GM19468 (cell line): Measurements from ENCODE around the gene KRT82.
"Not testable (repeated sequence)": the region's sequence is repeated elsewhere in the genome, so short reads cannot be mapped to it uniquely, and the experiment has no call there.

Source experiments
- ATAC-seq: cut with Tn5 transposase; IDR thresholded peaks from one replicate; pipeline ENCODE4 v1.9.1; 2021; ENCODE audit warnings: mild to moderate bottlenecking, moderate library complexity, moderate number of reproducible peaks; ENCODE audit not compliant: unreplicated experiment; ENCODE audit errors: extremely low read depth

The KRT82 gene

DNA sequence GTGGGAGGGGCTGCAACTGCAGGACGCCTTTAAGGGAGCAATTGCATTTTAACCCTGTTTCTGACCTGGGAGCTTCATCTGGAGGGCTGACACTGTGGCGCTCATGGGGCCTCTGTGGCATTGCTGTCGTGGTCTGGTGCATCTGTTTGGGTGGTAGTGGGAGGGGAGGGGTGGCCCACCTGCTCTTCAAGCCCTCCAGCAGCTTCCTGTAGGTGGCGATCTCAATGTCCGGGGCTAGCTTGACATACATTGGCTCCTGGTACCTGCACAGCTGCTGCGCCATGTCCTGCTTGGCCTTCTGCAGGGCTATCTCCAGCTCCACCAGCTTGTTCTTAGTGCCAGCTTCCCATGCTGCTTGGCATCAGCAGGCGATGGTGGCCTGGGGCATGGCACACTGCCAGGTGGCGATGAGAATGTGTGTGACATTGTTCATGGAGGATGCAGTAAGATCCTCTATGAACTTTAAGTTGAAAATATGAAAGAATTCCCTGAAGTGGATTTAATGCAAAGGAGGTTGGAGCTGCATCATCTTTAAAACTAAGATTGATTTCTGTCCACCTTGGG is 7.7 kb upstream of the KRT82 start:
- no peak for ATAC-seq

DNA sequence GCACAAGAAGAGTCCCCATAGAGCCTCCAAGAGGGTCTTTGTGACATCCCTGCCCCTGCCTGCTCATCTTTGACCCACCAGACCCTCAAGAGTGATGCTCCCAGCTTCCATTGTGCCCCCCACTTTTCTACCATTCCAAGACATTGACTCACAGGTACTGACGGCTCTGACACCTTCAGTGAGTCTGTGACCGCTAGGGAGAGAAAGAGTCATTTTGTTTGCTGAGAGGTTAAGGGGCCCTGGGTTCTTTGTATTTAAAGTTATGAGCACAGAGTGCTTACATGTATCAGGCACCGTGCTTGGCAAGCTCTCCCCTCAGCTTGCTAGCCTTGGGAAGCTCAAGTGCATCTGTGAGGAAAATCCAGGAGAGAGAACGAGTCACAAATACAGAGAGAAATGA is 7.1 kb upstream of the KRT82 start:
- no peak for ATAC-seq

DNA sequence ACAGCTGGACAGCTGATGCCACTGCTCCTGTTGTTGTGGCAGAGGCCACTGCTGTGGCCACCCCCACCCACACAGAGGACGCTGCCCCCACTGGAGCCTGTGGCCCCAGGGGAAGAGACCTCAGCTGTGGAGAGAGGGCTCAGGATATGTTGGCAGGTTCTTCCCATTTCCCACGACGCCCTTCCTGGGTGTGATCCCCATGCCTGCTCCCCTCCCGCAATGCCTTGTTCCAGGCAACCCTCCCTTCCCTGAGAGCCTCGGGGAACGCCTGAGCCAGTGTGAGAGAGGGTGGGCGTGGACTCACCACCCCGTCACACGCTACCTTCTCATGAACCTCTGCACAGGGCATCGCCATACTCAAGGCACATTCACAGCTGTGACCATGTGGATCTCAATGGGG is 5.7 kb upstream of the KRT82 start:
- ATAC-seq = no peak

DNA sequence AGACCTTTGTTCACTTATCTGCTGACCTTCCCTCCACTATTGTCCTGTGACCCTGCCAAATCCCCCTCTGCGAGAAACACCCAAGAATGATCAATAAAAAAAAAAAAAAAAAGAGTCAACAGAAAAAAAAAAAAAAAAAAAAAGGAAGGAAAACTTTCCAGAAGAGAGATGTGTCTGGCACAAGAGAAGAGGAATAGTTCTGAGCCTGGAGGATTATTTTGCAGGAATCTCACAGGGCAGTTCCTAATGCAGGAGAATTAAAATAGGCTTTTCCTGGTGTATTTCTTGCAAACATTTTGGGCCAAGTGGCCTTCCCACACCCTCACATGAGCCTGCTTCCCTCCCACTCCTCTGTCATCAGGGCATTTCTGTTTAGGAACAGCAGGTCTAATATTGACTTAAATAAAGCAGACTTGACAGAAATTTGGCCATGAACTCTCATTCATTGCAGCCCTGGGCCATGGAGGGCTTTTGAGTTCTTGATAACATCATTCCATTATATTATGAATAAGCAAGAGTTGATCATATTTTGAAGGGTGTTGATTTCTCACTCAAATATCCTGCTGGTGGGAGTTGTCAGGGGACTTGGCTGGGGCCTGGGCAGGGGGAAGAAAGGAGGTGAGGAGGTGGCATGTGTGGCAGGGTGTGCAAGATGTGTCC is 4.6 kb upstream of the KRT82 start:
- ATAC-seq = not testable (repeated sequence)

DNA sequence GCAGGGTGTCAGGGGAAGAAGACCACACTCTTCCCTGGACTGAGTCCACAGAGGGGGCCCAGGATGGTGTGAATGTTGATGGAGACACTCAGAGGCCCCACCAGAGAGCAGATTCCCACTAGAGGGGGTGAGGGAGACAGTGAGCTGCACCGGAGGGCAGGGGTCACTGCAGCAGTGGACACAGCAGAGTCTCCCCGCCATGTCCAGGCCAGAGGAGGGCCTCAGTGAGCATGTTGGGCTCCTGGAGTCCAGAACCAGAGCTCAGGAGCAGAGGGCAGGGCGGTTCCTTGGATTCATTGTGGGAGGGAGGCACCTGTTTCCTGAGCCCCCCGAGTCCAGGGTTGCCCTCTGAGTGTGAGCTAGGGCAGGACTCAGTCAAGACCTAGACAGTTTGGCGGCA is 1.8 kb upstream of the KRT82 start:
- ATAC-seq = no peak

DNA sequence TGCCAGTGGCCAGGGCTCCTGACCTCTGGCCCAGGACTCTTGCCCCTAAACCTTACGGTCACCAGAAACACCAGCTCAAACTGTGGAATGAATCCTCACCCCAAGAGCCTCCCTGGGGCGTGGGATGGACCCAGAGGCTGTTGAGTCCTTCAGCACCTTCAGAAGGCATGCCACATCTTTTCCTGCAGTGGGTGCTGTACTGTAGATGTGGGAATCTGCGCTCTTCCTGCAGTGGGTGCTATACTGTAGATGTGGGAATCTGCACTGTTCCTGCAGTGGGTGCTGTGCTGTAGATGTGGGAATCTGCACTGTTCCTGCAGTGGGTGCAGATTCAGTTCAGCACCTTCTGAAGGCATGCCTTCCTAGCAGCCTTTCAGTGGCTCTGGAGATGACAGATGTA is 1.2 kb downstream of the KRT82 start:
- ATAC-seq = no peak

DNA sequence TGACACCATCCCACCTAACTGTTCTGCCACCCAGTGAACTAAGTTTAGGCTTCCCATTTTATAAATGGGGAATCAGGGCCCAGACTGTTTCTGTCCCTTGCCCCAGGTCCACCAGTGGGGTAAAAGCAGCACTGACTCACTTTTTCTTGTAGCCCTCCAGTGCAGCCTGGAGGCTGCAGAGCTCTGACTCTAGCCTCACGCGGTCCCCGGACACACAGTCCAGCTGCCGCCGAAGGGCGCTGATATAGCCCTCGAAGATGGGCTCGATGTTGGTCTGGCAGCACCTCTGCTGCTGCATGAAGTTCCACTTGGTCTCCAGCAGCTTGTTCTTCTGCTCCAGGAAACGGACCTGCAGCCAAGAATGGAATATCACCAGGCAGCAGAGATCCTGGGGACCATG is 2.6 kb downstream of the KRT82 start:
- no peak for ATAC-seq

DNA sequence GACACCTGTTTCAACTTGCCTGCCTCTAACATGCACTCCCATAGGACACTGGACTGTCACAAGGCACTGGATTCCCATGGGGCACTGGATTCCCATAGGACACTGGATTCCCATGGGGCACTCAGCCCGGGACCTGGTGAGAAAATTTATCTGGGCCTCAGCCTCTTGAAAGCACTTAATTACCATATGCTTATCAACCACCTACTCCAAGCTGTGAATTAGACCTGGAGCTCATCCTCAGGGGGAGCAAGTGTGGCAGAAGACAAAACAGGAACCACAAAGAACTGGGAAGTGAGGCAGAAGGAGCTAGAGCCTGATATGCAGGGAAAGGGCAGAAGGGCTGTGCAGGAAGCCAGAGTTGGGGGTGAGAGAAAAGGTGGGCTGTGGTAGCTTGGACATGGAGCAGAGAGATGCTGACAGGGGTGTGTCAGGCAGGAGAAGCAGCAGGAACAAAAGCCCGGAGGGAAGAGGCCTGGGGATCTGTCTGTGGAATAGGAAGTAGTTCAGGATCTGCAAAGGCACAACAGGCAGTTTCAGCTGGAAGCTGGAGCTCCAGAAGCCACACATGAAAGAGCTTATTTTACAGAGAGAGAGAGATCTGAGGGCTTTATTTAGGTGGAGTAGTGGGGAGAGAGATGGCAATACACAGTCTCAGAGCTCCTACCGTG is 3.1 kb downstream of the KRT82 start:
- ATAC-seq = no peak

DNA sequence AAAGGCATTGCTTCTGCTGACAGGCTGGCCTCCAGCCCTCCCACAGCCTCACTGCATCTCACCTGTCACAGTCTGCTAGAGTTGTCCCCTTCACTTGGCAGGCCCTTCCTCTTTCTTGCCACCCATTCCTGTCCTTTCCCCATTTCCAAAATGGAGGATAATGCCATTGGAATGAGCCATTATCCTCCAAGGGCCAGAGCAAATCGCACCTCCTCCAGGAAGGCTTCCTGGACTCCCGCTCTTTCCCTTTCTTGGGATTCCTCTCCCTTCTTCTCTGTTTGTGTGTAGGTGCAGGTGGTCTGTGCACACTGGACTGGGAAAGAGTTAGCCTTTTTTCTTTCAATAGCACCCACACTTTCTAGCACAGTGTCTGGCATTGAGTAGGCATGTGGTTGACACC is 3.8 kb downstream of the KRT82 start:
- ATAC-seq = no peak

DNA sequence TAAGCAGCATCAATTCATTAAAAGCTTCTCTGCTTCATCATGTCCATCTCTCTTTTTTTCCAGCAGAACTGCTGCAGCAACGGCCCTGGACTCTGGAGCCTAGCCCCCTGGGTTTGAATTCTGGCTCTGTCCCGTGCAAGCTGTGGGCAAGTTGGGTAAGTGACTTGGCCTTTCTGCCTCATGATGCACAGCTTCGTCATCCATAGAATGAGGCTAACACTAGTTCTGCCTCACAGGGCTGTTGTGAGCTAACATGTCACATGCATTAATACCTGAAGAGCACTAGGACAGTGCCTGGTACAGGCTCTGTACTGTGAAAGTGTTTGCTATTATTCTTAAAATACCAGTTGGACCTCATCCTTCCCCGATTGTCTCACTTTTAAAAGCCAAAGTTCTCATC is 4.2 kb downstream of the KRT82 start:
- no peak for ATAC-seq

DNA sequence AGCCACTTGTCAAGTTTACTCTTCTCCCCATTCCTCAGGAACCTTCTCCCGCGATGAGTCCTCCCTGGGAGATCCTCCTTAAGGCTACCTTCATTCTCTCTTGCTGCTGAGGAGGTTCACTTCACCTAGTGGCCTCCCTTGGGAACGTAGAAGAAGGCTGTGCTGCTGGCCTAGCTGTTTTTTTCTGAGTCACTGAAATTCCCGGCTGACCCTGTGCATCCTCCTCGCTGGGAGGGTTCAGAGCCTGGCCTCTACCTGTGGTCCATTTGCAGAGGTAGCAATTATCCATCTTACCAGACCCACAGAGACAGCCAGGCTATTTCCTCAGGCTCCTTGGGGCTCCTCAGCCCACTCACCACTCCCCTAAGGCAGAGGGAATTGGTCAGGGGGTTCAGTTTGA is 4.6 kb downstream of the KRT82 start:
- ATAC-seq = no peak

DNA sequence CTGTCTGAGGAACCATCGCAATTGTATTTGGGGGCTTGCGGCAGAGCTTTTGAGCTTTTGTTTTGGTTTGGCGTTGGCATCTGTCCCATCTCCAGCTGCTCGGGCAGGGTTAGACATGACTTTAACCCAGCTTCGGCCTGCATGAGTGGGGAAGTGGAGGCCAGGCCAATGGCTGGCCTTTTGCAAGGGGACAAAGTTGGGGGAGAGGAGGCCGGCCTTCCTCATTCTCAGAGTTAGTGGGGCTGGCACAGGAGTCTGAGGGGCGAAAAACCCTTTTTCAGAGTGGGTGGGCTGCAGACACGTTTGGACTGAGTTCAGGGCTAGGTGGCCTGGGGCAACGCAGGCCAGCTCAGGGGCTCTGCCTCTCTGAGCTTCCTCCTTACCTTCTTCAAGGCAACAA is 5.2 kb downstream of the KRT82 start:
- no peak for ATAC-seq

DNA sequence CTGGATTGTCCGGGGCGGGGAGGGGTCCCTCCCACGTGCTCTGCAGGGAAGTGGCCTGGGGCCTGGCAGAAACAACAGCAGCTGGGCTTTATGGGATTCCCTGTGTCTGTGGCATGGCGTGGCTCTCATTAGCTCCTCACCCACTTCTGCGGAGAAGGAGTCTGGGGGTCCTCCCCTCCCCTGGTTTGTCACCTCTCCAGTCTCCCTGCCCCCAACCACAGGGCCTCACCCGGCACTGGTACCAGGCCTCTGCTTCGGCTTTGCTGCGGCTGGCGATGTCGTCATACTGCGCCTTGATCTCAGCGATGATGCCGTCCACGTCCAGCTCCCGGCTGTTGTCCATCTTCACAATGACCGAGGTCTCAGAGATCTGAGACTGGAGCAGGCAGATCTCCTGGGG is 6.4 kb downstream of the KRT82 start:
- ATAC-seq = no peak

DNA sequence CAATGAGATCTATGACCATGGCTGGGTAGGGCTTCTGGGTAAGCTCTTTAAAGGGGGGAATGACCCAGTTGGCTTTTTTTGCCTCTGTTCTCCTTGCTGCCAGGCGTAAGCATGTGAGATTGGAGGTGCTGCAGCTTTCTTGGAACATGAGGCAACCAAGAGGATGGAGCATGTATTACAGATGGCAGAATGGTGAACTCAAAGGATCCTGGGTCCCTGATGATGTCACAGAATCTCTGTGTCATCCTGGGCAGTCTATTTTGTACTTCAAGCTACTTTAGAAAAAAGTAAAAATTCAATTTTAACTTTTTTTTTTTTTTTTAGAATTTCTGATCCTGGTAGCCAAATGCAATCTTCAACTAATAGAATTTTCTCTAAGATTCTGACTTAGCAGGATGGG is 8.0 kb downstream of the KRT82 start:
- ATAC-seq = no peak

DNA sequence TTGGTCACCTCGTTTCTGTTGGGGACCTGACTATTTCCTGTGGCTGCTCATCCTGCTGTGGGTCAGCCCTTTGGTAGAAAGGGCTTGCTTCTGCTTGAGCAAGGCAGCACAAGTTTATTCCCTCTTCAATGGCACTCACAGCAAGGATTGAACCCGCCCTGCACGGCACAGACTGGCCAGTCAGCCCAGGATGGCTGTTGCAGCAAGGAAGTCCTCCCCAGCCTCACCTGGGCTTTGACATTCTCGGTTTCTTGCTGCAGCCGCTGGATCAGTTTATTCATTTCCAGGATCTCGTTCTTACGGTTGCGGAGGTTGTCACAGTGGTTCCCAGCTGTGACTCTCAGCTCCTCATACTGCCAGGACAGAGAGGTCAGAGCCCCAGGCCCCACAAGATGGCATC is 9.5 kb downstream of the KRT82 start:
- no peak for ATAC-seq

DNA sequence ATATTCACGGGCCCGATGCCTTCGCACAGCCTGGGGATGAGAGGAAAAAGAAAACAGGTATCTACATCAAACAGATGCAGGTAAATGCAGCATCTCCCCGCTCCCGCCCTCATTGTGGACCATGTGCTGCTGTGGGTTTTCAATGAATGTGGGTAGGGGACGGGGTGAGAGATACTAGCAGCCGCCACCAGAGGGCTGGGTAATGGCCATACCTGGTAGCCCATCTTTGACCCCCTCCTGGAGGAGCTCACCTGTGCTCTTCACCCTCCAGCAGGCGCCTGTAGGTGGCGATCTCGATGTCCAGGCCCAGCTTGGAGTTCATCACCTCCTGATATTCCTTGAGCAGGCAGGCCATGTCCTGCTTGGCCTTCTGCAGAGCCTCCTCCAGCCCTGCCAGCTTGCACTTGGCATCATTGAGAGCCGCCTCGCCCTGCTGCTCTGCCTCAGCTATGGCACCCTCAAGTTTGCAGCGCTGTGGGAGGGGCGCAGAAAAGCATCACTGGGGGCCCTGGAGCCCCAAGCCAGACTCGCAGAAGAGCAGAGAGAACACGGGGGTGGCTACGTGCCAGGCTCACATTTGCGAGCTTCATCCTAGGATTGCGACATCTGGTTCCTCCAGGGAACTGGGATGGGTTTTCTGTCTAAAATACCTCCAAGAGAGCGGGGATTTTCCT is 10.2 kb downstream of the KRT82 start:
- no peak for ATAC-seq

DNA sequence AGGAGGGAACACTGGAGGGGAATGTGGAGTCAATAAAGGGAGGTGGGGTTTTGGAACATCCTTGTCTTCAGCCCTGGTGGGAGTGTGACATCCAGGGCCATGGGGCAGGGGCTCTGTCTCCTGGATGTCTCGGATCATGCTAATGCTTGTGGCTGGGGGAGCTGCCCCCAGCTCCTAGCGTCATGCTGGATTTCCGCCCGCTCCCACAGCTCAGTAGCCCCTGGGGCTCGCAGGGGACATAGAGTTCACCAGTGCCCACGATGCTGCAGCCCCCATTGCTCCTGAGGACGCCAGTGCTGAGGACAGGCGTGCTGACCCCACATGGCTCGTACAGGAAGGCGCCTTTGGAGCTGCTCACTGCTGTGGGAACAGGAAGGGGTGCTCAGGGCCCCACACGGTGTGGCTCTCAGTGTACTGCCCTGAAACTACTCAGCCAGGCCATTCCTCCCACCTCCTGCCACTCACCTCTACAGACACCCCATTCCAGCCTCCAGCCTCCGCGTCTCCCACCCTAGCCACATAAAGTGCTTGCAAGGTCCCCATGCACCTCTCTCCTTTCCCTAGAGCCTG is 11.2 kb downstream of the KRT82 start:
- ATAC-seq = no peak

DNA sequence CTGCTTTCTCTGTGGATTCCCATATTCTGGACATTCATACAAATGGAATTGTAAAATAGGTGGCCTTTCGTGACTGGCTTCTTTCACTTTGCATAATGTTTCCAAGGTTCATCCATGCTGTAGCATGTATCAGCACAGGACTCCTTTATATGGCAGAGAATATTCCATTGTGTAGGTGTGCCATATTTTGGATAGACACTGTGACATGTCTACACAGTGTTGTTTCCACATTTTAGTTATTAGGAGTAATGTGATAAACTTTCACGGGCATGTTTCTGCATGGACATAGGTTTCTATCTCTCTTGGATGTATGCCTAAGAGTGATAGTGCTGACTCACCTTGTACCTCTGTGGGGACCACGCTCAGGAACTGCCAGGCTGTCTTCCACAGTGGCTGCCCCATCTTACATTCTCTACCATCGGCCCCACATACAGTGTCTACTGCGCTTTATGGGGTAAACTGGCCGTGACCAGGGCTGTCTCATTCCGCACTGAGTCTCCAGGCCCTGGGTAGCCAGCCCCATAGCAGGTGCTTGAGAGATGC is 13.6 kb downstream of the KRT82 start:
- ATAC-seq = no peak

DNA sequence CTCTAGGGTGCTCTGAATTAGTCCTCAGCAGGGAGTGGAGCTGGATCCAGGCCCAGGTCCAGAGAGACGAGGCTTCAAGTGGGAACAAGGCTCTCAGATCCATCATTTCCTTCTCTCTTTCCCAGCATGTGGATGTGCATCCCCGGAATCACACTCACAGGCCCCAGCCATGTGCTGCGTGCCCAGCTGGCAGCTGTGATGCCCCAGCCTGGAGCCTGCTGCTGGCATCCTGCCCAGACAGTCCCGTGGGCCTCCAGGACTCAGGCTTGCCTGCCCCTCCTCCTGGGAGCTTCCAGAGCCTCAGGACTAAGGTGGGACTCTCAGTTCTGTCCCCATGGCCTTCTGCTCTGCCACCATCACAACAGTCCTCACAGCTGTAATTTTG is 14.5 kb downstream of the KRT82 start:
- ATAC-seq = no peak

DNA sequence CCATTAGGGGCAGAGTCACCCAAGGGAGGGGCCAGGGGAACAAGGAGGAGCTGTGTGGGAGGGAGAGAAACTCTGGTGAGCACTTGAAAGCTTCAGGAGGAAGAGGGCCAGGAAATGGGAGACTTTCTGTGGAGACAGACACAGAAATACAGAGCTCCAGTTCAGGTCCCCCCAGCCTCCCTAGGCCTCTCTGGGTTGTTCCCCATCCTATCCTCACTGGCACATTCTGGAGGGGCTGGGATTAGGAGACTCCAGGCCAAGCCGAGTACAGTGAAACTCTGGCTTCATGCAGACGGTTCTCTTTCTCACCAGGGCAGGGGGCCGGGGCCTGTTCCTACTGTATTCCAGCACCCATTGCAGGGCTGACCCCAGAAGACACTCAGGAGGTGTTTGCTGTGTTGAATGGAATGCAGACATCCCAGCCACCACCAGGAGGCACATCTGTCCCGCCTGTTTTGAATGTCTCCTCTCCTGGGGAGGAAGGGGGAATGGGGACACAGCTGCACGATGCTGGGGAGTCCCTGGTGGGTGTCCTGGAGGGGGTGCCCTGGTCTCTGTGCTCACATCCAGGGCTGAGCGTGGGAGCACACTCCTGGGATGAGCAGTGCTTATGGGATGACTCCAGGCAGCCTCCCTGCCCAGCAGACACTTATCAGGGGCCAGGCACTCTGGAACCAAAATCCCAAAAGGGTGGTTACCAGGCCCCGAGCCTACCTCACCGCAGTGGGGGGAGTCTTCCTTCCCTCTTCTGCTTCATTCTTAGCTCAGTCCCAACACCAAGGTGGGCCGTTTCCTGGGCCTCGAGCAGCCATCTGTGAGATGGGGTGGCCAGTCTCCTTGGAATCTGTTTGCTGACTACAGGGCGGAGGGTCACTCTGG is 15.2 kb downstream of the KRT82 start:
- ATAC-seq = no peak
